Inferior parietal cortex (tissue), 1 donor: Measurements from ENCODE around the gene HOXC9.

Experiments used
- DNase-seq: peaks from one replicate; pipeline ENCODE4 v3.0.0-alpha.2; 2016; ENCODE audit errors: extremely low spot score

Gene HOXC9

DNA sequence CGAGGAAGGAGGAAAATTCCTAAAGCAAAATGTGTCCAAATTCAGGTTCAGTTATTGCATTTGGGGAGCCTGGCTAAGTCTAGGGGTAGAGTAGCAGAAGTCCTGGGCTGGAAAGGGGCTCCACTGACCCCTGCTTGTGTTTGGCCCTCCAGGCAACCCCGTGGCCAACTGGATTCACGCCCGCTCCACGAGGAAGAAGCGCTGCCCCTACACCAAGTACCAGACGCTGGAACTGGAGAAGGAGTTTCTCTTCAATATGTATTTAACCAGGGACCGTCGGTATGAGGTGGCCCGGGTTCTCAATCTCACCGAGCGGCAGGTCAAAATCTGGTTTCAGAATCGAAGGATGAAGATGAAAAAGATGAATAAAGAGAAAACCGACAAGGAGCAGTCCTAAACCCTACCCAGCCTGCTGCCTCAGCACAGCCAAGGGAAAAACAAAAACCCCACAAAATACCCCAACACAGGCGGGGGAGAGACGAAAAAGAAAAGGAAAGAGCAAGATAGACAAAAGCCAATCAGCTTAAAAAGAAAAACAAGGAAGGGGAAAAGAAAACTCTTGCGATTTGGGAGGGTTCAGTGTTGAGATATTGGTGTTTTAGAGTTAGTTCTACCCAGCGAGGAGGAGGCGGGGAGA is 2.4 kb downstream of the HOXC9 start:
- no peak for DNase-seq

DNA sequence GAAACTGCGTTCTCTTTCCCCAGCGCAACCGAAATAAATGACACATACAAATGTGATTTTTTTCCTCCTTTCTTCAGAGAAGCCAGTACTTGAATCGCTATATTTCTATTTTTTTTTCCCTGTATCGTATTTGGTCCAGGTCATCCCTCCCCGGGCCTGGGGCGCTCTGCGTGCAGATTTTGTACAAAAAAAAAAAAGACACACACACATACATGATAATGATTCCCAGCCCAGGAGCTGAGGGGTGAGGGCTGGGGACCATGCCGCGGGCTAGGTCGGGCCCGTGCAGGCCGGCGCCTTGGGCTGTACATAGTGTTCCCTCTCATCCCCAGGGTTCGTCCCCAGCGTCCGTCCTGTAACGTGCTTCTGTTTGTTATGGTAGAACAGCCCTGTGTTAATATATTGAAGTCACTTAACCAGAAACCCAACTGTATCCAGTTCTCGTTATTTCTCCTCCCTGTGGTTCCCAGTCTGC is 3.0 kb downstream of the HOXC9 start:
- no peak for DNase-seq

DNA sequence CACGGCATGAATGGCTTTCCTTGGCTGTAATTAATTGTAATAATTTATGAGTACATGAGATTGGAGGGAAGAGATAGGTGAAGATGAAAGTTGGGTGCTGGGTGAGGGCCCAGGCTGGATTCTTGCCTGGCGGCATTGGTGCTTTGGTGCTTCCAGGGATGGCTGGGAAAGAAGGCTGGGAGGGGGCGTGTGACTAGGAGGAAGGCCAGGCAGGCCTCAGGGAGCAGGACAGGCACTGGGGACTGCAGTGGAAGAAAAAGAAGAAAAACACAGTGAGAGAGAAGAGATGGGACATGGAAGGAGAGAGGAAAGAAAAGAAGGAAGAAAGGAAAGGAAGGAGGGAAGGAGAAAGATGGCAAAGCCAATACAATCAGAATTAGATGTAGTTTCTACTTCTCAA is 3.7 kb downstream of the HOXC9 start:
- DNase-seq: no peak

DNA sequence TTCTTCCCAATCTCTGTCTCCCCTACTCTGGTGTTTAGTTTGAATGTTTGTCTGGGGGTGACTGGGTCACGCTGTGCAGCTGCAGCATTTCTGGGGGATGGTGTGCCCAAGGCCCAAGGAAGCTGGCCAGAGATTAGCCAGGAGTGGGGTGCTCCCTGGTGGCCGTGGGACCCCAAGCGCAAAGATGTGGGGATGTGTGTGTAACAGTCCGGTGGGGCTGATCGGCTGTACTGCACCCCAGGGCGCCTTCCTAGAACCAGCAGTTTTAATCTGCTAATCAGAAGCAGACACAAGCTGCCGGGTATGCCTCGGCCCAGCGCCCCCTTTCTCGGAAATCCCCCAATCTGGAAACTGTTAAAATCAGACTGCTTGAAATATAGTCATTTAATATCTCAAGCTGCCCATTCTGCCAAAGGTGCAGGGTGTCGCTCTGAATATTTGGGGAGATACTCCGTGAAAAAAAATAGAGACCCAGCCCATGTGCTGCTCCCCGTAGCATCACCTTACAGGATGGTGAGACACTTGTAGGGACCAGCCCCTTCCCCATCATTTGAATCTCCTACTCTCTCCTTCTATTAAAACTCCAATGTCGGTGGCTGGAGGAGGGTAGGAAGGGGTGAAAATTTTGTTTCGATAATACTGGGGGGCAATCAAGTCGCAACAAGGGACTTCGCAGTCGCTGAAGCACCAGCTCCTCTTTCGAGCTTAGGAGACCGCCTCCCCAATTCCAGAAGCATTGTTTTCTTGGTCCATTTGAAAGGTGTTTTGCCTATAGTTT is 4.3 kb downstream of the HOXC9 start:
- no peak for DNase-seq

DNA sequence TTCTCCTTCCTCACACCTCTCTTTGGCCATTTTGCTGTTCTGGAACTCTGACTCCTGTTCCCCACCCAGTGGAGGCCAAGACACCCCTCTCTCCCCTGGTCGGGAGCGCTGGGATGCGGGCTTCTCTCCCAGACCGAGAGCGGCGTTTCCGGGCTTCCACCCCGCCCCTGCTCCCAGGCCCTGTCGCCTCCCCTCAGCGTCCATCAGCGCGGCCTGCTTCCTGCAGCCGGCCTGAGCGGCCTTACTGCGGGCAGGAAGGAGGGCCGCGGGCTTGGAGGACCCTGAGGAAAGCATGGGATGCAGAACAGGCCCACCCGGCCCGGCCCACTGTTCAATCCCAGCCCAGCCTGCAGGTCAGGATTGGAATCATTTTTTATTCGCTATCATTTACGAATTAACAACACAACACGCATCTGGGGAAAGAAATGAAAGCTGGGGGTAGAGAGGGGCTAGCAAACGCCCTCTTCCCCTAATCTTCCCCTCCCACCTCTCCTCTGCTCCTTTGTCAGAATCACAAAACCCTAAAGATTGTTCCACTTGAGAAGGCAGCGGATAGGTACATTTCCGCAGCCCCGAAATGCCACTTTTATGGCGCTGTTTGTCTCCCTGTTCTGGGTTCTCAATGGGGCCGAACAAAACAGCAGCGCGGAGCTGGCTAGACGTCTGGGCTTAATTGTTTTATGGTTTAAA is 5.0 kb downstream of the HOXC9 start:
- no peak for DNase-seq

DNA sequence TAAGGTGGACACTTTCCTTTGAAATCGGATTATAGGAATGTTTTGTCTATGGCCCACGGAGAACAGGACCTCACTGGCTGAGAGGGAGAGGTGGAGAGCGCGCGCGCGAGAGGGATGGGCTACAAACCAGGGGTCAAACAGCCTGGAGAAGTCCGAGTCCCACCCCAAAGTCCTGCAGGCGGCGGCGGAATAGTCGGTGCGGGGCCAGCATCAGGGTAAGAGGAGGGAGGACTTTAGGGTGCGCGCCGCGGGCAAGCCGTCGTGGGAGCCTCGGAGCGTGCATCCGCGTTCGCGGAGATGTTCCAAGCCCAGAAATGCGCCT is 5.5 kb downstream of the HOXC9 start:
- DNase-seq: no peak

DNA sequence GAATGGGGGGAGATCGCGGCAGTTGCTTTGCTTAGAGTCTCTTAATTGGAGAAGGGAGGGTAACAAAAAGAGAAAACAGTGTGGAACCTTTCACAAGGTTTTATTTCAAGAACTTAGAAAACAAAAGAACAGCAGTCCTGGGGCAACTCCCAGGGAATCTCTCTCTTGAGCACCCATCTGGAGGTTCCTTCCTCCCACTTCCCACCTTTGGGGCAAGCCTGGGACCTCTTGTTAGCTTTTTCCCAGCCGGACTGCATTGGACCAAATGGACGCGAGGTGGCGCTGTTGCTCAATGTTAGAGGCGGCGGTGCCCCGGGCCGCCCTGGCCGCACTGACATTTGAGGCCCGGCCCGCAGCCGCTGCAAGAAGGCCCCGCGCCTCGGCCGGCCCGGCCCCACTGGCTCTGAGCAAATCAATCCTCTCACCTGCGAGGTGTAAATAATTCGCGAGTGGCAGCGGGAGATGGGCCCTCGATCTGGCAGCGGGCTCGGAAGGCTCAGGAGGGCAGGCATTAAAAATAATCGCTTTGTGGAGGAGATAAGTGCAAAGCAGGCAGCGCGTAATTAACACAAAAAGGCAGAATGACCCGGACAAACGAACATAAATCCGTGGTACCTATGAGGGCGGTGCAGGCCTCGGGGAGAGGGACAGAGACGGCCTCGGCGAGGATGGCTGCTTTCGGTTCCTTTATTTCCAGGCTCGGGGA is 6.0 kb downstream of the HOXC9 start:
- DNase-seq: peak; percentile 86

DNA sequence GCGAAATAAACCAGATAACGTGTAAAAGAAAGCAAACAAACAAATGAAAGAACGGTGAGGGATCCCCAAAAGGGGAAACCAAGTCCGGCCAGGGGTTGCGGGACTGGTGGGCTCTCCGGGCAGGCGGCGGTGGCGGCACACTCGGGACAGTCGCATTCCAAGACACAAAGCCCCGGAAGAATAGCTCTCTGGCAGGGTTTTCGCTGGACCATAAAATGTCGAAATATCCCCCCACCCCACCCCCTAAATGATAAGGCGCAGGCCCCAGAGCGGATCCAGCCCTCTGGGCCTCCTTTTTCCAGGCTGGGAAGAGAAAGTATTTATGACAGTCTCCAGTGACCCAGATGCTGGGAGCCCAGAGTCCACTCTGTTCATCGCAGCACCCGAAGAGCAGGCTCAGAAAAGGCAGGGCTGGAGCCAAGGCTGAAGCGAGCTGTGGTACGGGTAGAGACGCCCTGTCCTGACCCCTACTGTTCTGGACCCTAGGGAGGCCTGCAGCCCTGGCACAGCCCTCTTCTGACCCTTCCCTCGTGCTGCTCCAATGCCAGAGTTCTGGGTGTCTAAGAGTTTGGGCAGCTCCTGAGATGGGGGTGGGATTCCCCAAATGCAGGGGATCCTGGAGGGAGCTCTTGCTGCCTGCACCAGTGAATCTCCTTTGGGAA is 6.7 kb downstream of the HOXC9 start:
- no peak for DNase-seq

DNA sequence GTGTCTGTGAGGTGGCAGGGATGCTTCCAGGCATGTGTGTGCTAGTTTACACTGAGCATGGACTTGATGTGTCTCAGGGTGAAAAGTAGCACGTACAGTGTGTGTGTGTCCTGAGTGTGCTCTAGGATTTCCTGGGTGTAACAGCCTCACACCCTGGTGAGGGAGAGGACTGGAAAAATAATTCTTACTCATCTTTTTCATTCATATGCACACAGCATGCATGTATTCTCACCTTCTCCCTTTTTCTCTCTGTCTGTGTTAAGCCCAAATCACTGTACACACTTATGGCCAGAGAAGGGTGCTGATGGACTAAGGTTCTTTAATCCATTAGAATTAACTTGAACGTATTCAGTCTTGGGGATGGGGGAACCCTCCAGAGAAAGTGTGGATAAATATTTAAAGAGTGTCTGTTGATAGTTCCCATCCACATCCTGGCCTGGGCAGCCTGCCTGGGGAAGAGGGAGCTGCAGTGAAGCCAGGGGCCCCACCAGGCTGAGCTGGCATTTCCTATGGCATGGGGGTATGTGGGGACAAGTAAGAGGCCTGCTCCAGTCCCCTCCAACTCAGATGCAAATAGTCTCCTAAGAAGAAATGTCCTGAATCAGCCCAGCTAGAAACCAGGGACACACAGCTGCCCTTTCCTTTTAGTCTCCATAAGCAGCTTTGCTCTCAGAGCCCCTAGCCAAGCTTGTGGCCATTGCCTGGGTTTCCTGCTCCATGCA is 7.7 kb downstream of the HOXC9 start:
- DNase-seq: no peak

DNA sequence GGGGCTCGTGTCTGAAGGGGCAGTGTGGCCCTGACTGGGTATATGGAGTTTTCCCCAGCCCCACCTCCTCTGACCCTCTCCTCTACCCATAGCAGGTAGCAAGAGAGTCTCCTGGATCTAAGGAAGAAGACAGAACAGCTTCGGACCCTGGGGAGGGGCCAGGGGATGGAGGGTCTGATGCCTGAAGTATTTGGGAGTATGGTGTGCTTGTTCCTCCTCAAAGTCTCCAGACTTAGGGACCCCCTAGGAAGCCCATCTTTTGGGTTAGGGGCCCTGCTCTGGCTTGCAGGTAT is 8.2 kb downstream of the HOXC9 start:
- no peak for DNase-seq

DNA sequence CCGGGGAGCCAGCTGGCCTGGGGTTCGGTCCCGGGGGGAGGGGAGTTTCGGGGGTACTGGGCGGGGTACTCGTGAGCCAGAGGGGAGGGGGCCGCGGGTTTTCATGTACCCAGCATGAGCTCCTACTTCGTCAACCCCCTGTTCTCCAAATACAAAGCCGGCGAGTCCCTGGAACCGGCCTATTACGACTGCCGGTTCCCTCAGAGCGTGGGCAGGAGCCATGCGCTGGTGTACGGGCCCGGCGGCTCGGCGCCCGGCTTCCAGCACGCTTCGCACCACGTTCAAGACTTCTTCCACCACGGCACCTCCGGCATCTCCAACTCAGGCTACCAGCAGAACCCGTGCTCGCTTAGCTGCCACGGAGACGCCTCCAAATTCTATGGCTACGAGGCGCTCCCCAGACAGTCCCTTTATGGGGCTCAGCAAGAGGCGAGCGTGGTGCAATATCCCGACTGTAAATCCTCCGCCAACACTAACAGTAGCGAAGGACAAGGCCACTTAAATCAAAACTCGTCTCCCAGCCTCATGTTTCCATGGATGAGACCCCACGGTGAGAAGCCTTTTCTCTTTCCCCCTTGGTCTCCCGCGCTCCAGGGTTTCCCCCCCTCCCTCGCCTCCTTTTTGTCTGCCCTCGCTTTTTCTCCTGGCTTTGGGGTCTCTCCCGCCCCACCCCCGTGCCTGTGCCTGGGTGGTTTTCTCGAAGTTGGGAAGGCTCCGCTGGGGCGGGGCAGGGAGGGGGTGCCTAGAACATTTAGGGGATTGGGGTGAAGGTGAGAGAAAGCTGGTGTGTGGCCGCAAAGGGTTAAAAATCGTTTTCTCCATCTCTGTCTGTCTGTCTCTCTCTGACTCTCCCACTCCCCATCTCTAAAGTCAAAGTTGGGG is 9.5 kb downstream of the HOXC9 start:
- no peak for DNase-seq

DNA sequence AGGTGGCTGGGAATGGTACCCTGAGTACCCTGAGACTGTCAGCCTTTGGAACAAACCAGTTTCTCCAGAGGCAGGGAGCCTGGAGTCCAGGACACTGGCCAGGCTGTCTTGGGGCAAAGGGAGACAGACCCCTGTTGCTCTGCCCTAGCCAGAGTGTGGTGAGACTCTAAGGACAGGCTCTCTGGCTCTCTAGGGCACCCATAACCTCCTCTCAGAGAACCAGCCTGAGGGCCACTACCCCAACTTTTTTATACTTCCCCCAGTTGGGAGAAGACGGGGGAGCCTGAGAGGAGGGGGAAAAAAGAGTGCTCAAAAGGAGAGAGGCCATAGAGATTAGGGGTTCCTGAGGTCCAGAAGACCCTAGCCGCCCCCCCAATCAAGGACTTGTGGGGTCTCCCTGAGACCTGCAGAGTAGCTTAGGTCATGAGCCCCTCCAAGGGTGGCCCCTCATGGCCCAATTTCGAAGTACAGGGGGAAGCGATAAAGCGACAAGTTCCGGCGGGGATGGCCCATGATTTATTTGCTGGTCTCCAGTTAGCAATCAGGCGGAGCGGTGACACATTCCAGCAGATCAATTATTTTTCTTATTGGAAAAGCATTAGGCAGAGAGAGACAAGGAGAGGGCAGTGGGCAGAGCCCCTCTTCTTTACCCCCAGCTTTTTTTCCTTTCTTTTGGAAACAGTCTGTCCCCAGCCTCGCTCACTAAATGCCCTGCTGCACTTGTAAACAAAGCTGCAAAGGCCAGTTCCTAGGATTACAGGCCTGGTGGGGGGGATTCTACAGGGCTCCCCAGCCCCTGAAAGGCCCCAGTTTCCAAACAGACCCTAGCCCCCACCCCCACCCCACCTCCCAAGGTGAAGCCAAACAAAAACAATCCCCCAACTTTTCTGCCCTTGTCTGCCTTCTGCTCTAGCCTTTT is 10.4 kb downstream of the HOXC9 start:
- no peak for DNase-seq

DNA sequence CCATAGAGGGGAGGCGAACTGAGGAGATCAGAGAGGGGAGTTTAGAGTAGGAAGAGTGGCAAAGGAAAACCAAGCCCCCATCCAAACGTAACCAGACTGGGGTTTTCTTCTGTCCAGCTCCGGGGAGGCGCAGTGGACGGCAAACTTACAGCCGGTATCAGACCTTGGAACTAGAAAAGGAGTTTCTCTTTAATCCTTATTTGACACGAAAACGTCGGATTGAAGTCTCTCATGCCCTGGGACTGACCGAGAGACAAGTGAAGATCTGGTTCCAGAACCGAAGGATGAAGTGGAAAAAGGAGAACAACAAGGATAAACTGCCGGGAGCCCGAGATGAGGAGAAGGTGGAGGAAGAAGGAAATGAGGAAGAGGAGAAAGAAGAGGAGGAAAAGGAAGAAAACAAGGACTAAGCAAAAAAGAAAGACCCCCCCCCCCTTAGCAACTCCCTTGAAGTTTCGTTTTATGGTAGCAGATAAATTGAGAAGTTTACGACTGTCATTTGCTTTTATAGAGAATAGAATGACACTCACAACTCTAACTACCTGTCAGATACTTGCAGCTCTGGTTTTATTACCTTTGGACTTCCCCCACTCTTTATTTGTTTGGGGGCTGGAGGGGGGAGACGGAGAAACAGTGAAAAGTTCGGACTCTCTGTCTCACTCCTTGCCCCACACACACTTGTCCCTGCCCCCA is 11.2 kb downstream of the HOXC9 start:
- DNase-seq: no peak

DNA sequence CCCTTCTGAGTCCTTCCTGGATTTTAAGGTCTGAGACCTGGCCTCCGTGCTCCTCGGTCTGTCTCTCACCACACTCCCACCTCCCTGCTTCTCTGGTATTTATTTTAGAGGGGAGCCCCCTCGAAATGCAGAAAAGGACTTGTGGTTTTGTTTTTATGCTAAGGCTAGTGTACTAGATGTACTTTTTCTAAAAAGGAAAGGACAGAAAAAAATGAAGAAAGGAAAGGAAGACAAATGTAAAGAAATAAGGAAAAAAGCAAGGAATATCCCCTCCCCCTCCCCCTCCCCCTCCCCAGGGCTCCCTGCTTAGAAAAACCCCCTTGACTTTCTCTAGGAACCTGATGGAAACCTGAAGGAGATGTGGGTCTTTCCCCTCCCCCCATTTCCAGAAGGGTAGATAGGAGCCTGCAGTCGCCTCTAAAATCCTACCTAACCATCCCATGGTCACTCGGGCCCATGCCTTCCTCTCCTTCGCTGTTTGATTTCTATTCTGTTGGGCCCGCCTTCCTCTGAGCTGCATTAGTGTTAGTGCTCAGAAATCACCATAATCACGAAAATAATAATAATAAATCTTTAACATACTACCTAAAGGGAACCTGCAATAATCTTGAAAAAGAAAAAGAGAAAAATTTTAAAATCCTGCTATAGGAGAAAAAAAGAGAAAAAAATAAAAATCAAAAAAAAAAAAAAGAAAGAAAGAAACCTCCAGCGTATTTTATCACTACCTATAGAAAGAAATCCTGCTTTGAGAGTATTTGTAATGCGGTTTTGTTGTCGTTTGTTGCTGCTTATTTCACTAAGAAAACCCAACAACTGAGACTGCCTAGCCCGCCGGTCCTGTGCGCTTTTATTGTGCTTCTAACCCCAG is 11.9 kb downstream of the HOXC9 start:
- DNase-seq: no peak

DNA sequence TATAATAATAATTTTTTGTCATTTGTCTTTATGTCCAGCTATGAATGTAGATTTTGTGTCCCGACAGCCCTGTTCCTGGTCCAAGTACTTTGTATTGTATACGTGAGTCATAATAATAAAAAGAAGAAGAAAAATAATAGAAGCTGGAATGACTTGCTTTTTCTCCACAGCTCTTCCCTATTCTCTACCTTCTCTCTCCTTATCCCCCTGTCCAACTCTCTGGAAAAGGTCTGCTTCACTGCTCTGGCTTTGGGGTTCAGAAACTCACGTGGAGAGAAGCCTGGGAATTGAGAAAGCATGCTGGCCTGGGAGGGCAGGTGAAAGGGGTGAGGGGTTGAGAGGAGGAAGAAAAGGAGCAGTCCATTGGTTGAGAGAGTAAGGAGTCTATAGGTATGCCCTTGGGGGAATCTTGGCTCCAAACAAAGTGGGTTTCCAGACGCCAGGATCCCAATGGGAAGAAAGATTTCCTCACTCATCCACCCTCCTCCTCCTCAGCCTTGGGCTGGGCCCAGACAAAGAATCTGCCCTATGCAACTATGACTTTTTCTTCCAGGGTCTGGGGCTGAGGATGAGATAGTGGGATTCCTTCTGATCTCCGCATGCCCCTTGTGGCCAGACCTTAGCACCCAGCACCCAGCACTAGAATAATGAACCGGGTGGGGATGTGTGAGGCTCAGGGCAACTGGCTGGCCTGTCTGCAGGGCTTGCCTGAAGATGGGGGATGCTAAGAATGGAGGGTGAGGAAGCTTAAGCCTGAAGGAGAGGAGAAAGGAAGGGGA is 12.9 kb downstream of the HOXC9 start:
- no peak for DNase-seq

DNA sequence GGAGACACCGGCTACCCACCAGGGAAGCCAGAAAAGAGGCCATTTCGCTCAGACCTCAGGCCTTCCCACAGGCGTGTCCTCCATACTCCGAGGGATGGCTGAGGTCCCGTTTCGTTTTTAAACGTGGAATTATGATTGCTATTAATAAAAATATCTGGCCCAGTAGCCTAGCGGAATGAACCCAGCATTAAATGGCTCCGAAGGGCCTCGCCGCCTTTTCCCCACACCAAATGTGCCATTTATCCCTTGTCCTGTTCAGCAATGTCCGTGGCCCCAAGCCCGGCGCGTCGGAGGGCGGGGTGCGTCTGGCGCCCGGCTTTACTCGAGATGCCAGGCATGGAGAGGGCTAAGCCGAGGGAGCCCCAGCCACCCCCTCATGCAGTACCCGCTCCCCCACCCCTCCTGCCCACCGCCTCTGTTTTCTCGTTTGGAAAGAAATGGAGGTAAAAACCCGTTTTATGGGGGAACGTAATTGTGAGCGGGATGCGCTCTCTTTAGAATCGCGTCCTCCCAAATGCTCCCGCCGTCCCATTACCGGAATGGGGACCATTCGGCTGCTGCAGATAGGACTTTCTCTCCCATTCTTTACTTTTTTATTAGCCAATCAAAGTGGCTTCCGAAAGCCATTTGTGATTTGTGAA is 14.5 kb downstream of the HOXC9 start:
- no peak for DNase-seq
